GM21529 (cell line): Measurements from ENCODE around the gene GPR32.
"Not testable (repeated sequence)": the region's sequence is repeated elsewhere in the genome, so short reads cannot be mapped to it uniquely, and the experiment has no call there.

ENCODE experiments used
- ATAC-seq: cut with Tn5 transposase; IDR thresholded peaks from one replicate; pipeline ENCODE4 v1.9.1; 2021; ENCODE audit not compliant: unreplicated experiment

Gene GPR32

DNA sequence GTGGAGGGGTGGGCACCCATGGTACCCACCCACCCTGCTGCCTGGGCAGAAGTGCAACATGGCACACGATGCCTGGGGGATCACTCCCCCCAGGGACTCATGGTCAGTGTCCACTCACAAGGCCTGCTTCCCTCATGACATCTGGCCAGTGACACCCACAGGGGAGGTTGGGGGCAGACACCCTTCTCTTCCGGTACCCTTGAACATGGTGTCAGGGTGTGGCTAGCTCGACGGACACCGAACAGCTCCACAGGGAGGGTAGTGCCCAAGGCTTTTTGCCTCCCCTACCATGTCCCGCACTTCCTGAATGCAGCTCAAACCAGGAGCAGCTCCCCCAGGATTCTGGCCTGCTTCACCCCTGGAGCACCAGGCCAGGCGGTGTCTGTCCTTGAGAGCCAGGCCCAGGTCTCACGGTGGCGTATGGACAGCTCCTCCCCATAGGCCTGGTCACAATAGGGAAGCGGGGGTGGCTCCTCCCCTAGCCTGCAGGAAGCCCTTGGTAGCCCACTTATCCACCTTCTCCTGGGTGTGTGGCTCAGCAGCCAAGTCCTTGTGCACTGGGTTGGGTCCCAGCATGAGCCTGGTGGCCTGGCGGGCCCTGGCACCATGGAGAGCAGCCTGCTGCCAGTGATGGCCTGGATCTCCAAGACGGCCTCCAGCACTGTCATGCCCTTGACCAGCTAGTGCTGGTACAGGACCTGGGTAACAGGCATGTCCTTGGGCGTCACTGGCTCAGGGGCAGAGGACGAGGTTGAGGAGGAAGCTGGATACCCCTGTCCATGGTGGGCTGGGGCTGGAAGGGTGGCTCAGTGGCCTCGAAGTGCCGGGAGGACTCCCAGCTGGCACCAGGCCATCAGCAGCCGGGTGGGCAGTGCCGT, 27.8 kb downstream of the GPR32 start:
- no peak for ATAC-seq

- ATAC-seq, result no peak
Measured at GRCh38 chr19:50798659-50799546, 28.6 kb downstream of the GPR32 start.

- ATAC-seq, result no peak
Measured at GRCh38 chr19:50799547-50799851, 29.2 kb downstream of the GPR32 start.

- no peak for ATAC-seq
Measured at GRCh38 chr19:50801107-50801506, 30.8 kb downstream of the GPR32 start.

- ATAC-seq, result no peak
Measured at GRCh38 chr19:50803633-50804419, 33.6 kb downstream of the GPR32 start.

GRCh38 chr19:50804420-50805272, 34.4 kb downstream of the GPR32 start:
- peak; percentile 90 for ATAC-seq

DNA sequence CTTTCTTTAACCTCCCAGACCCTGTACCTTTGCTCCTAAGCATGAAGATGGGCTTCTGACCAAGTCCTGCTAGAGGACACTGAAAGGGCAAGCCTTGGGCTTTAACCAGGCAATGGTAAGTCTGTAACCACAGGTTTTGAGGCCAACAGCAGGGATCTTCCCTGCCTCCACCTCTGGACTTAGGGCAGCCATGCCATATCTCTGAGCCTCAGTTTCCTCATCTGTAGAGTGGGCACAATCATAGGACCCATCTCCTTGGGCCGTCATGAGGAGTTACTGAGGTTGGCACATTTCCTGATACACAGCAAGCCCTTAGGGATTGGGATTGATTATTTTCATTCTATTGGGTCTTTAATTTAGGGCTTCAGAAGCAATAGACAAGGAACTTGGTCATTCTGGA, 38.6 kb downstream of the GPR32 start:
- ATAC-seq, result no peak

DNA sequence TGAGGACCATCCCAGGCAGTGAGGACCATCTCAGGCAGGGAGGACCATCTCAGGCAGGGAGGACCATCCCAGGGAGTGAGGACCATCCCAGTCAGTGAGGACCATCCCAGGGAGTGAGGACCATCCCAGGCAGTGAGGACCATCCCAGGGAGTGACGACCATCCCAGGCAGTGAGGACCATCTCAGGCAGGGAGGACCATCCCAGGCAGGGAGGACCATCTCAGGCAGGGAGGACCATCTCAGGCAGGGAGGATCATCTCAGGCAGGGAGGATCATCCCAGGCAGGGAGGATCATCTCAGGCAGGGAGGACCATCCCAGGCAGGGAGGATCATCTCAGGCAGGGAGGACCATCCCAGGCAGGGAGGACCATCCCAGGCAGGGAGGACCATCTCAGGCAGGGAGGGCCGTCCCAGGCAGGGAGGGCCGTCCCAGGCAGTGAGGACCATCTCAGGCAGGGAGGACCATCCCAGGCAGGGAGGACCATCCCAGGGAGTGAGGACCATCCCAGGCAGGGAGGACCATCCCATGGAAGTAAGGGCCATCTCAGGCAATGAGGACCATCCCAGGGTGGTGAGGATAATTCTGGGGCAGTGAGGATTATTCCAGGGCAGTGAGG, 41.5 kb downstream of the GPR32 start:
- not testable (repeated sequence) for ATAC-seq

DNA sequence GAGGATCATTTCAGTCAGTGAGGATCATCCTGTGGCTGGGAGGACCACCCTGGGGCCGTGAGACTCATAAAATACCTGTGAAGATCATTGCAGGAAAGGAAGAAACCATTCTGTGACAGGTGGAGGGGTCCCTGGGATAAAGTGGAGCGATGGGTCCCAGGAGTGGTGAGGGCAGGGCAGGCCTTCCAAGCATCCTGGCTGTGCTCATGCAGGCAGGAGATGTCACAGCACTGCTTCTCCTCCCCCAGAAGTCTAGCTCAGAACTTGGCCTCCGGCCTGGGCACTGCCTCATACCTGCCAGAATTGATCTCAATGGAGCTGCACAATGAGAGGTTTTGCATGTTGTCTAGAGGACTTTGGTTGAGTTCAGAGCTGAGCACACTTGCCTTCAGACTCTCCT, 42.2 kb downstream of the GPR32 start:
- no peak for ATAC-seq

GRCh38 chr19:50814883-50815282, 44.6 kb downstream of the GPR32 start:
- no peak for ATAC-seq

- ATAC-seq, result no peak
Measured at GRCh38 chr19:50815439-50815838, 45.2 kb downstream of the GPR32 start.

GRCh38 chr19:50817941-50818858, 47.9 kb downstream of the GPR32 start:
- ATAC-seq, result peak; percentile 61

- no peak for ATAC-seq
Measured at GRCh38 chr19:50818859-50819472, 48.7 kb downstream of the GPR32 start.

- no peak for ATAC-seq
Measured at GRCh38 chr19:50819636-50820035, 49.4 kb downstream of the GPR32 start.

- ATAC-seq, result no peak
Measured at GRCh38 chr19:50820086-50820485, 49.8 kb downstream of the GPR32 start.

- ATAC-seq, result no peak
Measured at GRCh38 chr19:50820549-50821247, 50.4 kb downstream of the GPR32 start.

DNA sequence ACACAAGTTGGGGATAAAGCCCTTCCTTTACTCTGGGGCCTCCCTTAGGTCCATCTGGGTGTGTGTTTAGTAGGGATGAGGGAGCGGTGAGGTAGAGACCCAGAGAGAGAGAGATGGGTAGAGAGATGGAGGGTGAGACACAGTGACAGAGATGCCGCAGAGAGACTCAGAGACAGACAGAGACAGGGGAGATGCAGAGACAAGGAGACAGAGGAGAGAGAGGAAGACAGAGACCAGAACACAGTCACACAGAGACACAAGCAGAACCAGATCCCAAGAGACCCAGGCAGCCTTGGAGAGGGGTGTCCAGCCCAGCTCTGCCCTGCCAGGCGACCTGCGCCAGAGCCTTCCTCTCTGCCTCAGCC, 51.0 kb downstream of the GPR32 start:
- no peak for ATAC-seq
